Mesothelial cell of epicardium (in vitro differentiated cells): Measurements from ENCODE around the gene ADAMTSL1. TPM values are rescaled to one million over a fixed set of nuclear protein-coding genes. Genes with fewer than 3 reads are reported as not detected.

Experiments
- DNase-seq, 2 experiments: peaks; one replicate each; pipeline ENCODE4 v3.0.0; 2021; ENCODE audit warnings: low spot score in 2 of 2; ENCODE audit not compliant: unreplicated experiment in 2 of 2
- H3K27ac Mint-ChIP-seq: 2 replicates; pipeline ENCODE4 v1.8.0; 2021; ENCODE audit warnings: mixed read lengths
- H3K27me3 Mint-ChIP-seq: 2 replicates; pipeline ENCODE4 v1.8.0; 2021; ENCODE audit warnings: low read depth, mixed read lengths
- H3K36me3 Mint-ChIP-seq: 2 replicates; pipeline ENCODE4 v1.8.0; 2021; ENCODE audit warnings: mixed read lengths
- H3K4me1 Mint-ChIP-seq: 2 replicates; pipeline ENCODE4 v1.8.0; 2021; ENCODE audit warnings: mixed read lengths
- H3K4me3 Mint-ChIP-seq: 2 replicates; pipeline ENCODE4 v1.8.0; 2021; ENCODE audit warnings: mild to moderate bottlenecking, moderate library complexity, mixed read lengths
- H3K9me3 Mint-ChIP-seq: 2 replicates; pipeline ENCODE4 v1.8.0; 2021; ENCODE audit warnings: mixed read lengths
- total RNA-seq: library from RNA; stranded (reverse); gene quantifications from 3 replicates; pipeline ENCODE4 v1.2.1, GENCODE V29; 2021
- TF ChIP-seq, protein P1 (sequence below): fragments of 200-600 bp; sonication (generic); IDR thresholded peaks from one replicate; pipeline ENCODE4 v1.5.0; 2021; ENCODE audit warnings: antibody characterized with exemption; ENCODE audit not compliant: unreplicated experiment

ADAMTSL1 gene
- total RNA-seq, 1 donor from 2014 or later, result 48.0 TPM

DNA sequence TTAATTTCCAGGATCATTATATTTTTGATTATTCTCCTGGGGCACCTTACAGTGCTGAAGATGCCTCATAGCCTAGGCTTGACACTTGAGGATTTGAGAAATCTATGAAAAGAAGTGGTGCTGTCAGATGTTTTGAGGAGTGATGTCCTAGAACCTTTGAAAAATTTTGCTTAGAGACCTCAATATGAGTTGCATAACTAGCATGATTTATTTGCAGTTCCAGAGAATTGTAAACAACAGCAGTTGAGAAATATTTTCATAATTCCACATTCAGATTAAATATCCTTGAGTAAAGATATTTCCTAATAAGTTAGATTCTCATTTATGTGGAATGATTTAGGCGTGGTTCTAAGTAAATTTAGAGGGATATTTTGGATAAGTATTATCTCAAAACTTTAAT lies 225.8 kb downstream of the ADAMTSL1 start:
- no peak for DNase-seq
- TF ChIP-seq, protein P1, sequence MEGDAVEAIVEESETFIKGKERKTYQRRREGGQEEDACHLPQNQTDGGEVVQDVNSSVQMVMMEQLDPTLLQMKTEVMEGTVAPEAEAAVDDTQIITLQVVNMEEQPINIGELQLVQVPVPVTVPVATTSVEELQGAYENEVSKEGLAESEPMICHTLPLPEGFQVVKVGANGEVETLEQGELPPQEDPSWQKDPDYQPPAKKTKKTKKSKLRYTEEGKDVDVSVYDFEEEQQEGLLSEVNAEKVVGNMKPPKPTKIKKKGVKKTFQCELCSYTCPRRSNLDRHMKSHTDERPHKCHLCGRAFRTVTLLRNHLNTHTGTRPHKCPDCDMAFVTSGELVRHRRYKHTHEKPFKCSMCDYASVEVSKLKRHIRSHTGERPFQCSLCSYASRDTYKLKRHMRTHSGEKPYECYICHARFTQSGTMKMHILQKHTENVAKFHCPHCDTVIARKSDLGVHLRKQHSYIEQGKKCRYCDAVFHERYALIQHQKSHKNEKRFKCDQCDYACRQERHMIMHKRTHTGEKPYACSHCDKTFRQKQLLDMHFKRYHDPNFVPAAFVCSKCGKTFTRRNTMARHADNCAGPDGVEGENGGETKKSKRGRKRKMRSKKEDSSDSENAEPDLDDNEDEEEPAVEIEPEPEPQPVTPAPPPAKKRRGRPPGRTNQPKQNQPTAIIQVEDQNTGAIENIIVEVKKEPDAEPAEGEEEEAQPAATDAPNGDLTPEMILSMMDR, result no peak
- Mint-ChIP-seq H3K36me3 (peaks cover 29% of the 10 kb centered on the region), H3K9me3 (peaks cover 33% of the 10 kb centered on the region), H3K4me3 (no peak overlapping the region), H3K27me3 (no peaks in the 10 kb centered on the region), H3K4me1 (peaks cover 18% of the 10 kb centered on the region), H3K27ac (no peak overlapping the region)

DNA sequence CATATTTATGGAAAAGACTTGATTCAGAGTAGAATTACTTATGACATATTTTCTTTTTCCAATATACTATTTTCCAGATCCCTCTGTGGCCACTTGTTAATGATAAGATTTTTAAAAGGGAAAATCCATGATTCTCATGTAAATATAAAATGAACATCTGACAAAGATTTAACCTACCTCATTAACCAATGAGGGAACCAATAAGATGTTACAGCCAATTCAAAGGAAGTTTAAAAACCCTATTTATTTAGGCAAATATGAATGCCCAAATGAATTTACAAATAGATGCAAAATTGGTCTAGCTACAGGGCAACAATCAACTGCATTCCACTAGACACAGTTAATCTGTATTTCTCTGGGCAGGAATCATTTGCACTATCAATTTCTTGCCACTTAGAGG lies 226.8 kb downstream of the ADAMTSL1 start:
- Mint-ChIP-seq H3K27me3 (no peaks in the 10 kb centered on the region), H3K4me3 (no peak overlapping the region), H3K4me1 (peaks cover 27% of the 10 kb centered on the region), H3K27ac (no peak overlapping the region), H3K9me3 (peaks cover 28% of the 10 kb centered on the region), H3K36me3 (peaks cover 23% of the 10 kb centered on the region)
- no peak for DNase-seq
- TF ChIP-seq, protein P1, result no peak

DNA sequence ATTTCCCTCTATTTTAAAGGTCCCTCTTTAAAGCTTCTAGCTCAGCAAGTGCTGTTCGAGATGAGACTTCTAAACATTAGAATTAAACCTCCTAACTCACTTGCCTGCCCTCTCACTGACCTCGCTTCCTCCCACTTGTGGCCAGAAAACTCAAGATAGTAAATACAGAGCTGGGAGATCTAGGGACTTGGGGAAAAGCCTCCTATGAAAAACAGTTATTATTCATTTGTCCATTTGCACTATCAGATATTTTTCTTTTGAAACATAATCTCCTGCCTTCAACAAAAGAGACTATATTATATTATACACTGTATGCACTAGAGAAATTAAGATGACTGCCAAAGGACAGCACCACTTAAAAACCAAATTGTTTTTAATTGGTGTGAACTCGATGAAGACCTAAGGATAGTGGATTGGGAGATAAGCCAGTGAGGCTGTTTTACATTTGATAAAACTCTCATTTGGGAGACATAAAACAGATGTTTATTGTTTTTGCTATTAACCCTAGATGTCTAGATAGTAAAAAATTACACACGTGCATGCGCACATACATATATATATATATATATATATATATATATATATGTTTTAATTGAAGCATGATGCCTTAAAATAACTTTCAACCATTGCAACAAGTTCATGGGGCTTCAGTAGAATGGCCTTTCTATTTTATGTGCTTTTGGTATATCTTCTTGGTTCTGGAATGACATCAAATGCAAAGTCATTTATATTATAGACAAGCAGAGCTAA lies 229.4 kb downstream of the ADAMTSL1 start:
- Mint-ChIP-seq H3K4me3 (no peak overlapping the region), H3K9me3 (peaks cover 14% of the 10 kb centered on the region), H3K4me1 (peaks cover 48% of the 10 kb centered on the region), H3K36me3 (peaks cover 13% of the 10 kb centered on the region), H3K27me3 (no peaks in the 10 kb centered on the region), H3K27ac (peak overlapping the region; percentile 84)
- TF ChIP-seq, protein P1, result no peak
- DNase-seq, result no peak

DNA sequence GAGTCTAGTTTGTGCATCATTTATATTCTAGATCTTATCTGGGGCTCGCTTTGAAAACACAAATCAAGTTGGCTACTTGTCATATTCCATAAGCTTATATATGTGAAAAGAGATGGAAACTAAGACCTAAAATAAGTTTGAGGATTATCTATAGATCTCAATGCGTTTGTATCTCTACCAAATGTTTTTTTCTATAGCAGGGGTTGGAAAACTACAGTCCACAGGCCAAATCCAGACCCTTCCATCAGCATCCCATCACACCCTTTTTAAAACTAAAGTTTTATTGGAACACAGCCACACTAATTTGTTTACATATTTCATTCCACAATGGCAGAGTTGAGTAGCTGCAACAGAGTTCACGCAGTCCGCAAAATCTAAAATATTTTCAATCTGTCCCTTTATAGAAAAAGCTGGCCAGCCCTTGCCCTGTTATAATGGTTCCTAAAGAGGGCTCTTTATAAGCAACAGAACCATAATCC lies 230.0 kb downstream of the ADAMTSL1 start:
- Mint-ChIP-seq H3K27me3 (no peaks in the 10 kb centered on the region), H3K9me3 (peaks cover 14% of the 10 kb centered on the region), H3K4me3 (no peak overlapping the region), H3K36me3 (peaks cover 10% of the 10 kb centered on the region), H3K27ac (peak overlapping the region; percentile 71), H3K4me1 (peaks cover 51% of the 10 kb centered on the region)
- TF ChIP-seq, protein P1, result no peak
- DNase-seq, result no peak

DNA sequence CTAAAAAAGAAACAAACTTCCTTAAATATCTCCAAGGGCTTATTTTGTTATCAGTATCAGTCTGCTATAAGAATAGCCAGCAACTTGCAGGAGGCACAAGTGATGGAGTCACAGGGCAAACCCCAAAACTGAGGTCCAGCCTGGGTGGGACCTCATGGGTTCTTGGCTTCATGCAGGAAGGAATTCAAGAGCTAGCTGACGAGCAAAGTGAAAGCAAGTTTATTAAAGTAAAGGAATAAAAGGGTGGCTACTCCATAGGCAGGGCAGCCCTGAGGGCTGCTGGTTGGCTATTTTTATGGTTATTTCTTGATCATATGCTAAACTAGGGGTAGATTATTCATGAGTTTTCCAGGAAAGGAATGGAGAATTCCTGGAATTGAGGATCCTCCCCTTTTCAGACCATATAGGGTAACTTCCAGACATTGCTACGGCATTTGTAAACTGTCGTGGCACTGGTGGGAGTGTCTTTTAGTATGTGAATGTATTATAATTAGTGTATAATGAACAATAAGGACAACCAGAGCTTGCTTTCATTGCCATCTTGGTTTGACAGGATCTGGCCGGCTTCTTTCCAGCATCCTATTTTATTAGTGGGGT lies 231.9 kb downstream of the ADAMTSL1 start:
- Mint-ChIP-seq H3K4me3 (no peak overlapping the region), H3K27ac (peak overlapping the region; percentile 3), H3K36me3 (peaks cover 14% of the 10 kb centered on the region), H3K9me3 (peaks cover 14% of the 10 kb centered on the region), H3K4me1 (peaks cover 51% of the 10 kb centered on the region), H3K27me3 (no peaks in the 10 kb centered on the region)
- DNase-seq, result no peak
- TF ChIP-seq, protein P1, result no peak
